PC-9 (cell line): ENCODE measurements around the gene CDK12.

ENCODE experiments used
- CTCF ChIP-seq: fragments of 200-600 bp; sonication (generic); conservative IDR thresholded peaks from 2 replicates; pipeline ENCODE4 v1.6.1; 2017; ENCODE audit warnings: mixed run types, antibody characterized with exemption, mild to moderate bottlenecking, moderate library complexity
- EZH2 ChIP-seq: fragments of 200-600 bp; sonication (generic); IDR thresholded peaks from 2 replicates; pipeline ENCODE4 v1.8.0; 2017; ENCODE audit warnings: antibody characterized with exemption, low read depth

DNA sequence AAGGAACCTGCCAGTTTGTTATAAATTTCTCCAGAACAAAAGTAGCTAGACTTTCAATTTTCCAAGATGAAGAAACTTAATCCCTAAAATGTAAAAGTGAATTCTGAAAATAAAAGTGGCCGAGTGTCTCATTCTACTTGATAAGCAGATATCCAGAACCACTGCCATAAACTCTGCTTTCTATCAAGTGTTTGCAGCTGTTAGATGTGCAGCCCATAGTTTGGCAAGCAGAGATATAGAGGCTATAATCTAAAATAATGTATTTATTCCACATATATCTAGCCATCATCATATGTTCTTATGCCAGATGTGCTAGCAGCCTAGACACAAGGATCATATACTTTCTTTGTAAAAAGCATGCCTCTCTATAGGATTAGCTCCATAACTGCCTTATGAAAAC, 45.1 kb upstream of the CDK12 start:
- TF ChIP-seq EZH2 (no peak), CTCF (no peak)
